ENCODE results near the gene LRRC23. TPM values are rescaled to one million over a fixed set of nuclear protein-coding genes. Genes with fewer than 3 reads are reported as not detected.
"Not testable (repeated sequence)": the region's sequence is repeated elsewhere in the genome, so short reads cannot be mapped to it uniquely, and the experiment has no call there.

LRRC23 gene
- total RNA-seq, 2 donors from 2014 or later: 7.3 to 8.0 TPM

DNA sequence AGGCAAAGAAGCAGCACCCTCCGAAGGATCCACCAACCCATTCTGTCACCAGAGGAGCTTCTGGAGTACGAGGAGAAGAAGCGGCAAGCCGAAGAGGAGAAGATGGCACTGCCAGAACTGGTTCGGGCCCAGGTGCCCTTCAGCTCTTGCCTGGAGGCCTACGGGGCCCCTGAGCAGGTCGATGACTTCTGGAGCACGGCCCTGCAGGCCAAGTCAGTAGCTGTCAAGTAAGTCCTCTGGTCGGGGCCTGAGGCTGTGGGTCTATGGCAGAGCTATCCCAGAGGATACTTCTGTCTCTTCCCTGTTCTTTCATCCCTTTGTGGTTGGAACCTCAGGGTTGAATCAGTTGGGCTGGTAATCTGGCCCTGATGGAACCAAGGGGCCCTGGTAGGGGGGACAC is 43.2 kb upstream of the LRRC23 start:
- H3K9ac ChIP-seq (ENCODE audit: low read depth in 2 of 2, low read length in 2 of 2): no peak overlapping the region
- no peak overlapping the region for H3K4me3 ChIP-seq
- H3K27ac ChIP-seq: no peak overlapping the region
- intact Hi-C loops (cut with DNase I): no loop called here
- H3K9me3 ChIP-seq: no peaks in the 10 kb centered on the region
- H3K36me3 ChIP-seq: peaks cover 14% of the 10 kb centered on the region
- no peaks in the 10 kb centered on the region for H3K27me3 ChIP-seq
- no peaks in the 10 kb centered on the region for H3K4me1 ChIP-seq
- TF ChIP-seq, protein P1, sequence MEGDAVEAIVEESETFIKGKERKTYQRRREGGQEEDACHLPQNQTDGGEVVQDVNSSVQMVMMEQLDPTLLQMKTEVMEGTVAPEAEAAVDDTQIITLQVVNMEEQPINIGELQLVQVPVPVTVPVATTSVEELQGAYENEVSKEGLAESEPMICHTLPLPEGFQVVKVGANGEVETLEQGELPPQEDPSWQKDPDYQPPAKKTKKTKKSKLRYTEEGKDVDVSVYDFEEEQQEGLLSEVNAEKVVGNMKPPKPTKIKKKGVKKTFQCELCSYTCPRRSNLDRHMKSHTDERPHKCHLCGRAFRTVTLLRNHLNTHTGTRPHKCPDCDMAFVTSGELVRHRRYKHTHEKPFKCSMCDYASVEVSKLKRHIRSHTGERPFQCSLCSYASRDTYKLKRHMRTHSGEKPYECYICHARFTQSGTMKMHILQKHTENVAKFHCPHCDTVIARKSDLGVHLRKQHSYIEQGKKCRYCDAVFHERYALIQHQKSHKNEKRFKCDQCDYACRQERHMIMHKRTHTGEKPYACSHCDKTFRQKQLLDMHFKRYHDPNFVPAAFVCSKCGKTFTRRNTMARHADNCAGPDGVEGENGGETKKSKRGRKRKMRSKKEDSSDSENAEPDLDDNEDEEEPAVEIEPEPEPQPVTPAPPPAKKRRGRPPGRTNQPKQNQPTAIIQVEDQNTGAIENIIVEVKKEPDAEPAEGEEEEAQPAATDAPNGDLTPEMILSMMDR (IDR thresholded peaks at IDR 0.05): no peak
- DNase-seq: no peak

DNA sequence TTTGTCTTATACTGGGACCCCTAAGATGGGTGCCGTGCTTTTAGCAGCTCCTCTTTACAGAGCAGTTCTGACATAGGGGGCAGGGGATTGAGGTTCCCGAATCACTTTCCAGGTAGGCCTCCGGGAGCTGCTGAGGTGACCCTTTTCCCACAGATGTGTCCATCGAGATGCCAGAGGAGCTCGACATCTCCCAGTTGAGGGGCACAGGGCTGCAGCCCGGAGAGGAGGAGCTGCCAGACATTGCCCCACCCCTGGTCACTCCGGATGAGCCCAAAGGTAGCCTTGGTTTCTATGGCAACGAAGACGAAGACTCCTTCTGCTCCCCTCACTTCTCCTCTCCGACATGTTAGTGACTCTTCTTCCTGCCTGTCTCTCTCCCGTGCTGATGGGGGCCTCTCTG is 41.6 kb upstream of the LRRC23 start:
- TF ChIP-seq, protein P1 (IDR thresholded peaks at IDR 0.05): no peak
- no peak for DNase-seq
- no peaks in the 10 kb centered on the region for H3K27me3 ChIP-seq
- H3K9me3 ChIP-seq: no peaks in the 10 kb centered on the region
- H3K9ac ChIP-seq (ENCODE audit: low read depth in 2 of 2, low read length in 2 of 2): no peak overlapping the region
- no peak overlapping the region for H3K4me3 ChIP-seq
- intact Hi-C loops (cut with DNase I): no loop called here
- H3K27ac ChIP-seq: no peak overlapping the region
- peaks cover 6% of the 10 kb centered on the region for H3K36me3 ChIP-seq
- peaks cover 3% of the 10 kb centered on the region for H3K4me1 ChIP-seq

DNA sequence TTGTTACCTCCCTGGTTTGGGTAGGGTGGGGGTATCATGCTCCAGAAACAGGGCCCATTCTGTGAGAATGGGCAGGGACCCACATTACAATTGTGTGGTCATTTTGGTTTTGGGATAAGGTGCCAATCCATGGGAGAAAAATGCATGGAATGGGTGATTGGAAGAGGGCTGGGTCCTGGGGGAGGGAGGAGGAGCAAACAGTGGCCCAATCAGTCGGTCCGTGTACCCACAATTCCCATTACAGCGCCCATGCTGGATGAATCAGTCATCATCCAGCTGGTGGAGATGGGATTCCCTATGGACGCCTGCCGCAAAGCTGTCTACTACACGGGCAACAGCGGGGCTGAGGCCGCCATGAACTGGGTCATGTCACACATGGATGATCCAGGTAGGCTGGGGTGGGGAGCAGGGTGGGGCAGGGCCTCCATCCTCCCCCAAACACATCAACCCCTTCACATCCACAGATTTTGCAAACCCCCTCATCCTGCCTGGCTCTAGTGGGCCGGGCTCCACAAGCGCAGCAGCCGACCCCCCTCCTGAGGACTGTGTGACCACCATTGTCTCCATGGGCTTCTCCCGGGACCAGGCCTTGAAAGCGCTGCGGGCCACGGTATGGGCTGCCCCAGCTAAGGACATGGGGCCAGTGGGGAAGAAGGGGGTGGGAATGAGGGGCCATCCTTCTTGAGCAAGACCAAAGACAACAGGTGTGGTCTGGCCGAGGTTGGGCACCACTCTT is 40.9 kb upstream of the LRRC23 start:
- no peak for DNase-seq
- H3K27me3 ChIP-seq: no peaks in the 10 kb centered on the region
- H3K4me3 ChIP-seq: no peak overlapping the region
- no peak overlapping the region for H3K27ac ChIP-seq
- H3K9me3 ChIP-seq: no peaks in the 10 kb centered on the region
- peaks cover 6% of the 10 kb centered on the region for H3K36me3 ChIP-seq
- no peak overlapping the region for H3K9ac ChIP-seq (ENCODE audit: low read depth in 2 of 2, low read length in 2 of 2)
- TF ChIP-seq, protein P1 (IDR thresholded peaks at IDR 0.05): no peak
- H3K4me1 ChIP-seq: peaks cover 5% of the 10 kb centered on the region
- intact Hi-C loops (cut with DNase I): no loop called here

DNA sequence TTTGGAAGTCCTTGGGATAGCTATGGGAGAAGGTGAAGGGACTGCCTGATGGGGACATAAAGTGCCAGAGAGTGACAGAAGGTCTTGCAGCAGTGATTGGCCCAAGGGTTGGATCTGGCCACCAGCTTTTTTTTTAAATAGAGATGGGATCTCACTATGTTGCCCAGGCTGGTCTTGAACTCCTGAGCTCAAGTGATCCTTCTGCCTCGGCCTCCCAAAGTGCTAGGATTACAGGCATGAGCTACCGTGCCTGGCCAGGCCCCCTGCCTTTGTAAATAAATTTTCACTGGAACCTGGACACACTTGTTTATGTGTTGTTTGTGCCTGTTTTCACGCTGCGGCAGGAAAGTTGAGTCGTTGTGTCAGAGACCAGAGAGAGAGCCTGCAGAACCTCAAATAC is 39.3 kb upstream of the LRRC23 start:
- not testable (repeated sequence) for H3K9me3 ChIP-seq; H3K36me3 ChIP-seq; H3K27ac ChIP-seq; H3K4me3 ChIP-seq; H3K9ac ChIP-seq (ENCODE audit: low read depth in 2 of 2, low read length in 2 of 2); H3K27me3 ChIP-seq; DNase-seq
- H3K4me1 ChIP-seq: peaks cover 13% of the 10 kb centered on the region
- intact Hi-C loops (cut with DNase I): loop anchor here (5.0 kb wide), 1 partner anchor 102 kb away; no protein-coding TSS in a partner anchor

DNA sequence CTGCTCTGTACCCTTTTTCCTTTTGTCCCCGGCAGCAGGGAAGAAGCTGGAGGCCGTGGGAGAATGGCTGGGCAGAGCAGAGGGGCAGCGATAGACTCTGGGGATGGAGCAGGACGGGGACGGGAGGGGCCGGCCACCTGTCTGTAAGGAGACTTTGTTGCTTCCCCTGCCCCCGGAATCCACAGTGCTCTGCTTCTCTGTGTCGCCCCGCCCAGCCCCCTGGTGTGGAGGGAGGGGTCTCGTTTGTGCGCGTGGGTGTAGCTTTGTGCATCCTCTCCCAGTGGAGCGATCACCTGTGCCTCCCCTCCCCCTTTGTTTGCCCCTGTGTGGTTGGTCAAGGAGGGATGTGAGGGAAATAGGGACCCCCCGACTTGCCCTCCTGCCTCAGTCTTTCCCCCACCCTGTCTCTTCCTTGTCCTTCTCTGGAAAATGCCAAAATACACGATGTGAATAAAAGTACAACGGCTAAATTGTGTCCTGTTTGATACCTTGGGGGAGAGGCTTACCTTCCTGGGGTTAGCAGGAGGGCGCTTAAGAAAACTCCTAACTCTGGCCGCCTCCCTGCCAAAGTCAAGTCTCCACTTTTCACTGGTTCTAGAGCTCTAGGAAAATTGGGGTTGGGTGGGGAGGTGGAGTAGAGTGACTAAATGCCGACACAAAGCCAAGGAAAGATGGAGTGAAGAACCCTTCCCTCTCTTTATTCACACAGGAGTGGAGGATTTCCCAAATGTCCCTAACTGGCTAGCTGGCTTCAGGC is 38.3 kb upstream of the LRRC23 start:
- peaks cover 19% of the 10 kb centered on the region for H3K4me1 ChIP-seq
- H3K27me3 ChIP-seq: no peaks in the 10 kb centered on the region
- H3K27ac ChIP-seq: peak overlapping the region; percentile 96
- intact Hi-C loops (cut with DNase I): loop anchor here (5.0 kb wide), 1 partner anchor 101 kb away; no protein-coding TSS in a partner anchor
- TF ChIP-seq, protein P1 (IDR thresholded peaks at IDR 0.05): no peak
- peaks cover 13% of the 10 kb centered on the region for H3K36me3 ChIP-seq
- peak overlapping the region; percentile 73 to 79 for H3K9ac ChIP-seq (ENCODE audit: low read depth in 2 of 2, low read length in 2 of 2)
- no peak for DNase-seq
- no peaks in the 10 kb centered on the region for H3K9me3 ChIP-seq
- H3K4me3 ChIP-seq: peak overlapping the region; percentile 98

All from colonic mucosa (tissue), 4 donors.